HepG2 (cell line): Measurements from ENCODE around the gene CLP1. TPM values are rescaled to one million over a fixed set of nuclear protein-coding genes. Genes with fewer than 3 reads are reported as not detected.

Experiments used
- ATAC-seq: fragments of 200-7000 bp; cut with Tn5 transposase; 3 replicates; pipeline ENCODE4 v1.9.1; 2020; ENCODE audit warnings: mild to moderate bottlenecking, moderate library complexity
- BruUV-seq: library from RNA; stranded (reverse); fragments of 400-500 nt; replicated peaks from 2 replicates; lab custom pipeline; 2021; lab: Mats Ljungman, UMichigan
- CTCF ChIA-PET: fragments of 300-600 bp; formaldehyde crosslinking; extraction: SDS; loops from one replicate; lab custom pipeline; 2021; ENCODE audit warnings: low total read pairs, inconsistent platforms, low intra/inter-chr PET ratio; lab: Yijun Ruan, JAX
- POLR2A ChIA-PET: fragments of 350-600 bp; sonication (Branson Sonifier 250); formaldehyde crosslinking; loops from one replicate; lab custom pipeline; 2020; ENCODE audit warnings: antibody characterized with exemption, inconsistent platforms; lab: Yijun Ruan, JAX
- DNase-seq: peaks from one replicate; pipeline ENCODE4 v3.0.0-alpha.2; 2015; ENCODE audit warnings: low spot score
- FAIRE-seq: peaks from 3 replicates; lab custom pipeline; 2011; peaks lifted over from hg19 to GRCh38; lab: Jason Lieb, UNC
- H2AFZ ChIP-seq: one replicate; pipeline ENCODE4 v1.6.1; 2011; ENCODE audit warnings: low read length, inconsistent platforms
- H3K27ac ChIP-seq: fragments of 300-600 bp; 3 replicates; pipeline ENCODE4 v1.8.0; 2011; ENCODE audit warnings: mixed run types, mild to moderate bottlenecking, mixed read lengths, low read length, inconsistent platforms; ENCODE audit not compliant: insufficient read depth; ENCODE audit errors: extremely low read length
- H3K27me3 ChIP-seq, 2 experiments: fragments of 200-600 bp in 1 of 2; 2 replicates in 1 of 2; 3 replicates in 1 of 2; pipeline versions ENCODE4 v1.6.0 to v1.8.0; 2011; ENCODE audit warnings: low read length in 2 of 2, mild to moderate bottlenecking in 2 of 2, moderate library complexity in 2 of 2, inconsistent platforms in 1 of 2; ENCODE audit not compliant: insufficient read depth in 2 of 2, control insufficient read depth in 1 of 2
- H3K36me3 ChIP-seq, 2 experiments: fragments of 200-600 bp in 1 of 2; replicated peaks in 1 of 2; 2 replicates in 1 of 2; 3 replicates in 1 of 2; pipeline versions ENCODE4 v1.5.1 to v1.8.0; 2011; ENCODE audit warnings: low read length in 2 of 2, inconsistent platforms in 1 of 2; ENCODE audit not compliant: insufficient read depth in 2 of 2, control insufficient read depth in 1 of 2
- H3K4me1 ChIP-seq: 2 replicates; pipeline ENCODE4 v1.5.1; 2012; ENCODE audit warnings: low read length, inconsistent platforms; ENCODE audit not compliant: insufficient read depth
- H3K4me2 ChIP-seq: 2 replicates; pipeline ENCODE4 v1.6.0; 2011; ENCODE audit warnings: low read depth, low read length, inconsistent platforms
- H3K4me3 ChIP-seq, 3 experiments: fragments of 200-600 bp in 1 of 3; sonication (generic), shearing (Covaris generic) in 1 of 3; replicated peaks in 1 of 3; 2 replicates each; pipeline ENCODE4 v1.5.1; 2011 to 2016; ENCODE audit warnings: low read length in 3 of 3, inconsistent platforms in 2 of 3, low read depth in 2 of 3, mild to moderate bottlenecking in 2 of 3, control low read depth in 1 of 3, mixed read lengths in 1 of 3; ENCODE audit not compliant: insufficient read depth in 1 of 3
- H3K79me2 ChIP-seq: one replicate; pipeline ENCODE4 v1.6.1; 2011; ENCODE audit warnings: low read length, inconsistent platforms; ENCODE audit not compliant: insufficient read depth
- H3K9ac ChIP-seq: 2 replicates; pipeline ENCODE4 v1.6.0; 2011; ENCODE audit warnings: mild to moderate bottlenecking, low read depth, low read length, inconsistent platforms; ENCODE audit not compliant: insufficient read depth
- H3K9me3 ChIP-seq: 2 replicates; pipeline ENCODE4 v1.5.1; 2012; ENCODE audit warnings: mild to moderate bottlenecking, low read length
- H4K20me1 ChIP-seq: 2 replicates; pipeline ENCODE4 v1.6.0; 2011; ENCODE audit warnings: inconsistent platforms, mild to moderate bottlenecking, low read length, moderate library complexity; ENCODE audit not compliant: insufficient read depth
- AKAP8 ChIP-seq: sonication (generic); formaldehyde crosslinking; IDR thresholded peaks from 2 replicates; pipeline ENCODE4 v1.5.1; 2020; ENCODE audit warnings: mild to moderate bottlenecking, missing genetic modification reagents
- CAMTA2 ChIP-seq: sonication (generic); formaldehyde crosslinking; IDR thresholded peaks from 2 replicates; pipeline ENCODE4 v1.4.0; 2020; ENCODE audit warnings: mild to moderate bottlenecking, missing genetic modification reagents, borderline replicate concordance
- KDM2A ChIP-seq: sonication (generic); formaldehyde crosslinking; IDR thresholded peaks from 2 replicates; pipeline ENCODE4 v1.4.0; 2020; ENCODE audit warnings: low read depth, missing genetic modification reagents, borderline replicate concordance
- KDM5B ChIP-seq: sonication (generic); formaldehyde crosslinking; IDR thresholded peaks from 2 replicates; pipeline ENCODE4 v1.4.0; 2020; ENCODE audit warnings: missing genetic modification reagents, mild to moderate bottlenecking, borderline replicate concordance
- KLF12 ChIP-seq: sonication (generic); formaldehyde crosslinking; IDR thresholded peaks from 2 replicates; pipeline ENCODE4 v1.4.0; 2020; ENCODE audit warnings: missing genetic modification reagents, borderline replicate concordance
- MIER3 ChIP-seq: IDR thresholded peaks from 2 replicates; pipeline ENCODE4 v1.6.1; 2016; ENCODE audit warnings: missing compliant biosample characterization, borderline replicate concordance
- ONECUT2 ChIP-seq: sonication (generic); formaldehyde crosslinking; IDR thresholded peaks from 2 replicates; pipeline ENCODE4 v1.4.0; 2020; ENCODE audit warnings: missing genetic modification reagents
- POGZ ChIP-seq: sonication (generic); formaldehyde crosslinking; IDR thresholded peaks from 2 replicates; pipeline ENCODE4 v1.4.0; 2020; ENCODE audit warnings: mild to moderate bottlenecking, missing genetic modification reagents
- ZNF724P ChIP-seq: sonication (generic); formaldehyde crosslinking; IDR thresholded peaks from 2 replicates; pipeline ENCODE4 v1.8.0; 2022; ENCODE audit warnings: missing genetic modification reagents, borderline replicate concordance
- WGBS: methylation state at CpG from one replicate; pipeline ENCODE4 v1.1.6; 2017; ENCODE audit warnings: low lambda C conversion rate; 5-methylcytosine and 5-hydroxymethylcytosine counted together
- in situ Hi-C: cut with HindIII; loops from 2 replicates; pipeline ENCODE4 v1.10.0; 2017; ENCODE audit warnings: low pct_unique_long_range_greater_than_20kb; ENCODE audit not compliant: extremely low pct_ligation_motif_present
- intact Hi-C: fragments of 100-400 bp; cut with micrococcal nuclease; formaldehyde crosslinking; loops from one replicate; pipeline ENCODE4 v1.10.0; 2022; ENCODE audit not compliant: unreplicated experiment
- polyA plus RNA-seq, 8 experiments: library from polyadenylated mRNA; depleted of rRNA in 3 of 8; stranded (reverse) in 7 of 8; unstranded in 1 of 8; fragments of >200 nt; fragmentation: Illumina TruSeq in 4 of 8; extraction: Trizol in 4 of 8; gene quantifications; 2 replicates each; pipeline versions ENCODE4 v1.2.1 to v1.2.3, GENCODE V29; 2011 to 2016; ENCODE audit warnings: low read depth in 4 of 8, missing spikeins in 1 of 8, mixed read lengths in 1 of 8; ENCODE audit not compliant: insufficient read depth in 1 of 8
- total RNA-seq, 5 experiments: library from RNA; depleted of rRNA; stranded (reverse); fragments of >200 nt; fragmentation: Illumina TruSeq; extraction: Trizol; gene quantifications; 2 replicates each; pipeline ENCODE4 v1.2.3, GENCODE V29; 2016; ENCODE audit warnings: low read depth in 1 of 5
- TF ChIP-seq, protein P1 (sequence below): sonication (generic); formaldehyde crosslinking; IDR thresholded peaks from 2 replicates; pipeline ENCODE4 v1.4.0; 2020; ENCODE audit warnings: mild to moderate bottlenecking, missing genetic modification reagents
- TF ChIP-seq, protein P2 (sequence below): sonication (generic); formaldehyde crosslinking; conservative IDR thresholded peaks from 2 replicates; pipeline ENCODE4 v1.5.0; 2020; ENCODE audit warnings: missing genetic modification reagents

Gene CLP1
- total and polyA plus RNA-seq, 2 of the 13 experiments (the other 11 are each of a cell fraction or from before 2014, with no cell fraction given): 14.6 to 24.8 TPM

DNA sequence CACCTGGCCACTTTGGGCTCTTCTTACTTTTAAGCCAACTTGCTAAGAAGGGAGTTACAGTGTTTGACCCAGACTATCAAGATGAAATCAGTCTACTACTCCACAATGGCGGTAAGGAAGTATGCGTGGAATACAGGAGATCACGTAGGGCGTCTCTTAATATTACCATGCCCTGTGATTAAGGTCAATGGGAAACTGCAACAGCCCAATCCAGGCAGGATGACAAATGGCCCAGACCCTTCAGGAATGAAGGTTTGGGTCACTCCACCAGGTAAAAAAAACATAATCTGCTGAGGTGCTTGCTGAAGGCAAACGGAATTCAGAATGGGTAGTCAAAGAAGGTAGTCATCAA lies 6.8 kb upstream of the CLP1 start:
- Histone ChIP-seq H3K36me3 (no peaks in the 10 kb centered on the region), H3K4me1 (peaks cover 9% of the 10 kb centered on the region), H3K79me2 (no peaks in the 10 kb centered on the region), H3K9ac (no peak overlapping the region), H3K4me3 (no peak overlapping the region), H3K4me2 (no peak overlapping the region), H3K9me3 (no peaks in the 10 kb centered on the region), H2AFZ (no peak overlapping the region), H3K27me3 (peaks cover 9 to 43% of the 10 kb centered on the region in 2 experiments), H3K27ac (no peak overlapping the region), H4K20me1 (no peaks in the 10 kb centered on the region)
- TF ChIP-seq MIER3 (CRISPR knock-in tag) (no peak), KLF12 (CRISPR knock-in tag) (no peak), AKAP8 (no peak), KDM5B (CRISPR knock-in tag) (no peak), ONECUT2 (CRISPR knock-in tag) (no peak), KDM2A (CRISPR knock-in tag) (no peak), POGZ (no peak), CAMTA2 (no peak), ZNF724P (CRISPR knock-in tag) (no peak)
- TF ChIP-seq, protein P1, sequence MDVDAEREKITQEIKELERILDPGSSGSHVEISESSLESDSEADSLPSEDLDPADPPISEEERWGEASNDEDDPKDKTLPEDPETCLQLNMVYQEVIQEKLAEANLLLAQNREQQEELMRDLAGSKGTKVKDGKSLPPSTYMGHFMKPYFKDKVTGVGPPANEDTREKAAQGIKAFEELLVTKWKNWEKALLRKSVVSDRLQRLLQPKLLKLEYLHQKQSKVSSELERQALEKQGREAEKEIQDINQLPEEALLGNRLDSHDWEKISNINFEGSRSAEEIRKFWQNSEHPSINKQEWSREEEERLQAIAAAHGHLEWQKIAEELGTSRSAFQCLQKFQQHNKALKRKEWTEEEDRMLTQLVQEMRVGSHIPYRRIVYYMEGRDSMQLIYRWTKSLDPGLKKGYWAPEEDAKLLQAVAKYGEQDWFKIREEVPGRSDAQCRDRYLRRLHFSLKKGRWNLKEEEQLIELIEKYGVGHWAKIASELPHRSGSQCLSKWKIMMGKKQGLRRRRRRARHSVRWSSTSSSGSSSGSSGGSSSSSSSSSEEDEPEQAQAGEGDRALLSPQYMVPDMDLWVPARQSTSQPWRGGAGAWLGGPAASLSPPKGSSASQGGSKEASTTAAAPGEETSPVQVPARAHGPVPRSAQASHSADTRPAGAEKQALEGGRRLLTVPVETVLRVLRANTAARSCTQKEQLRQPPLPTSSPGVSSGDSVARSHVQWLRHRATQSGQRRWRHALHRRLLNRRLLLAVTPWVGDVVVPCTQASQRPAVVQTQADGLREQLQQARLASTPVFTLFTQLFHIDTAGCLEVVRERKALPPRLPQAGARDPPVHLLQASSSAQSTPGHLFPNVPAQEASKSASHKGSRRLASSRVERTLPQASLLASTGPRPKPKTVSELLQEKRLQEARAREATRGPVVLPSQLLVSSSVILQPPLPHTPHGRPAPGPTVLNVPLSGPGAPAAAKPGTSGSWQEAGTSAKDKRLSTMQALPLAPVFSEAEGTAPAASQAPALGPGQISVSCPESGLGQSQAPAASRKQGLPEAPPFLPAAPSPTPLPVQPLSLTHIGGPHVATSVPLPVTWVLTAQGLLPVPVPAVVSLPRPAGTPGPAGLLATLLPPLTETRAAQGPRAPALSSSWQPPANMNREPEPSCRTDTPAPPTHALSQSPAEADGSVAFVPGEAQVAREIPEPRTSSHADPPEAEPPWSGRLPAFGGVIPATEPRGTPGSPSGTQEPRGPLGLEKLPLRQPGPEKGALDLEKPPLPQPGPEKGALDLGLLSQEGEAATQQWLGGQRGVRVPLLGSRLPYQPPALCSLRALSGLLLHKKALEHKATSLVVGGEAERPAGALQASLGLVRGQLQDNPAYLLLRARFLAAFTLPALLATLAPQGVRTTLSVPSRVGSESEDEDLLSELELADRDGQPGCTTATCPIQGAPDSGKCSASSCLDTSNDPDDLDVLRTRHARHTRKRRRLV (CRISPR knock-in tag): no peak
- TF ChIP-seq, protein P2, sequence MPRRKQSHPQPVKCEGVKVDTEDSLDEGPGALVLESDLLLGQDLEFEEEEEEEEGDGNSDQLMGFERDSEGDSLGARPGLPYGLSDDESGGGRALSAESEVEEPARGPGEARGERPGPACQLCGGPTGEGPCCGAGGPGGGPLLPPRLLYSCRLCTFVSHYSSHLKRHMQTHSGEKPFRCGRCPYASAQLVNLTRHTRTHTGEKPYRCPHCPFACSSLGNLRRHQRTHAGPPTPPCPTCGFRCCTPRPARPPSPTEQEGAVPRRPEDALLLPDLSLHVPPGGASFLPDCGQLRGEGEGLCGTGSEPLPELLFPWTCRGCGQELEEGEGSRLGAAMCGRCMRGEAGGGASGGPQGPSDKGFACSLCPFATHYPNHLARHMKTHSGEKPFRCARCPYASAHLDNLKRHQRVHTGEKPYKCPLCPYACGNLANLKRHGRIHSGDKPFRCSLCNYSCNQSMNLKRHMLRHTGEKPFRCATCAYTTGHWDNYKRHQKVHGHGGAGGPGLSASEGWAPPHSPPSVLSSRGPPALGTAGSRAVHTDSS (CRISPR knock-in tag): no peak
- intact Hi-C loops: no loop called here
- 53% methylated on average over 5 of the region's 5 CpGs for WGBS
- no peak for DNase-seq
- CTCF ChIA-PET: no interaction called here
- ATAC-seq: no peak
- in situ Hi-C loops: loop anchor here (25.0 kb wide), 2 partner anchors 637 to 862 kb away; partner anchors contain the start of gene OR5B21
- BruUV-seq: no TSS peak
- no peak for FAIRE-seq
- POLR2A ChIA-PET: no interaction called here
